Brain pericyte (primary cell): ENCODE results near the gene MYH16.
A peak's percentile ranks its signal among the peaks of the same experiment; 100 is the strongest.
"Not testable (repeated sequence)": the region's sequence is repeated elsewhere in the genome, so short reads cannot be mapped to it uniquely, and the experiment has no call there.

Source experiments
- DNase-seq: peaks from one replicate; pipeline ENCODE4 v3.0.0-alpha.2; 2012; ENCODE audit warnings: low read depth, low spot score

The MYH16 gene

DNA sequence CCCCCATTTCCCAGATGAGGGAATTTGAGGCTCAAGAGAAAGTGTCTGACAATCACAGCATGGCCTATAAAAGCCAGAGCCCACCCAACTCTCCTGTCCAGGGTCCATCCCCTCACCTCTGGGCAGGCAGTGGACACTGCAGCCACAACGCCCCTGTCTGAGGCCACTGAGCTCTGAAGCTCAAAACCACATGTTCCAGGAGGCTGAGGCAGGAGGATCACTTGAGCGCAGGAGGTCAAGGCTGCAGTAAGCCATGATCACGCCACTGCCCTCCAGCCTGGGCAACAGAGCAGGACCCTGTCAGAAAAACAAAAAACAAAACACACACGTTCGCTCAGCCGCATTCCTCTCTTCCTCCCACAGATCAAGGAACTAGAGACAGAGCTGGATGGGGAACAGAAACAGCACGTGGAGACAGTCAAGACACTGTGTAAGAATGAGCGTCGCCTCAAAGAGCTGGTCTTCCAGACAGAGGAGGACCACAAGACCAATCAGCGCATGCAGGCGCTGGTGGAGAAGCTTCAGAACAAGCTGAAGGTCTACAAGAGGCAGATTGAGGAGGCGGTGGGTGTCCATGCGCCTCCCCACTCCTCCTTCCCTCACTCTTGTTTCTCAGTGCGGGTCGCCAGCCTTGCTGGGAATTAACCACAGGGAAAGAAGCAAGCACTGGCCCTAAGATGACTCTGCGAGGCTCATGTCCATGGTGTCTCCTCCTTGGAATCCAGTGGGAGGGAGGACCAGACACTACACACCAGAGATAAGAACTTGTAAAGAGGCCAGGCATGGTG lies 33.0 kb downstream of the MYH16 start:
- no peak for DNase-seq

GRCh38 chr7:99308461-99309074 lies 35.9 kb downstream of the MYH16 start:
- DNase-seq, result no peak

DNA sequence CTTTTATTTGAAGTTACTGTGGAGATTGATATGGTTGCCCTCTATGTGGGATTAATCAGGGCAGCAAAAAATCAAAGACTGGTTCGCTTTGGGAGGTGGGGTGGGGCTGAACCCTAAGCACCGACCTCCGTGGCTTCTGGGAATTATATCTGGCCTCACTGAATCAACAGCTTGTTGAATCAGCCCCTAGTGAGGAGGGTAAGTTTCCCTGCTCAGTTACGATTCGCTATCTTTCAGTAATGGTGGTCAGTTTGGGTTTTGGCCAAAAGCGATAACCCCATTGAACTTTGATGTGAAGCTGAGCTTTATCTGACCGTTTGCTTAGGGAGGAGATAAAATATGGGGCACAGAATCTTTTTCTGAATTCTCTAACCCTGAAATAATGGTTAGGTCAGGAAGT lies 36.5 kb downstream of the MYH16 start:
- DNase-seq, result no peak

DNA sequence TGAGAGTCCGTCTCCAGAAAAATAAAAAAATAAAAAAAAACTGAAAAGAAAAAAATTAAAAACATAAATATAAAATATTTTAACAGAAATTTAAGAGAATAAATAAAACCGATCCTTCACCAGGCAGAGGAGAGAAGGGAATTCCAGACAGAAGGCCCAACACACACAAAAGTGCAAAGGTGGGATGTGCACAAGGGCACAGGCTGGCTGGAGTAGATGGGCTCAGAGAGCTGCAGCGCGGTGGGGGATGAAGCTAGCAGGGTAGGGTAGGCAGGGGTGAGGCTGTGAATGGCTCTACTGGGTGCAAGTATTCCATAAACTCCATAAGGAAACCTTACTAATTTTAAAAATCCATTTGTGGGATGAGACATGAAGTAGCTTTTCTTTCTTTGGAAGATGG lies 37.4 kb downstream of the MYH16 start:
- no peak for DNase-seq

GRCh38 chr7:99311702-99312101 lies 39.1 kb downstream of the MYH16 start:
- DNase-seq, result no peak

DNA sequence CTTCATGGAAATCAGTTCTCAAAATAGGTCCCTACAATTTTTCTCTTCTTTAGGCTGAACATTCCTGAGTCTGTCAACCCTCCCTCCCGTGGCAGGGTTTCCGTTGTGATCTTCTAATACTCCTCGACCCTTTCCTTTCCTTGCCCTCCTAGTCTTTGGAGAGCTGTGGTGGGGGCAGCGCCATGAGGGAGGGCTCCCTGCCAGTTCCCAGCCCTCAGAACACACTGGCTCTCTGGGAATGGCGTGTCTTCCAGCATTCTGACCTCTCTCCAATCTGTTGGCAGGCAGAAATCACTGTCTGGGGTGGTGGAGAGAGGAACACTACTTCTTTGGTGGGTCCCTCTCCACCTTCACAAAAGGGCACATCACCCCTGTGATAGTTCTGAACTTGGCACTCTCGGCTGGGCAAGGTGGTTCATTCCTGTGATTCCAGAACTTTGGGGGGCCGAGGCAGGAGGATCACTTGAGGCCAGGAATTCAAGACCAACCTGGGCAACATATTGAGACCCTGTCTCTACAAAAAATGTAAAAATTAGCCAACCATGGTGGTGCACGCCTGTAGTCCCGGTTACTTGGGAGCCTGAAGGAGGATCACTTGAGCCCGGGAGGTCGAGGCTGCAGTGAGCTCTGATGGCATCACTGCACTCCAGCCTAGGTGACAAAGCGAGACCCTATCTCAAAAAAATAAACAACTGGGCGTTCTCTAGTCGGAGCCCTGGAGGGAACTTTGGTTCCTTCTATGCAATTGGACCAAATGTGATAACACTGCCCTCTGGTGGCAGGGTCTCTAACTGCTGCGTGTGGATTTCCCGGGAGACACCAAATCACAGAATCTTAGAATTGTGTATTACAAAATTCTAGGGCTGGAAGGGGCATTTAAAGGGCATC lies 39.9 kb downstream of the MYH16 start:
- DNase-seq, result no peak

DNA sequence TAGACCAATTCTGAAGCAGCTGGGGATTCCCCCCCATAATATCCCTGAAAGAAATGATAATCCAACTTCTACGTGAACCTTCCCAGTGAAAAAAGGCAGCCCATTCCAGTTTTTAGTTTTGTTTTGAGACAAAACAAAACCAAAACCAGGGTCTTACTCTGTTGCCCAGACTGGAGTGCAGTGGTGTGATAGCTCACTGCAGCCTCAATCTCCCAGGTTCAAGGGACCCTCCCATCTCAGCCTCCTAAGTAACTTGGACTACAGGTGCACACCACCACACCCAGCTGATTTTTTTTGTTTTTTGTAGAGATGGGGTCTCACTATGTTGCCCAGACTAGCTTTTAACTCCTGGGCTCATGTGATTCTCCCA lies 40.5 kb downstream of the MYH16 start:
- no peak for DNase-seq

- no peak for DNase-seq
Measured at GRCh38 chr7:99314504-99314903, 41.9 kb downstream of the MYH16 start.

DNA sequence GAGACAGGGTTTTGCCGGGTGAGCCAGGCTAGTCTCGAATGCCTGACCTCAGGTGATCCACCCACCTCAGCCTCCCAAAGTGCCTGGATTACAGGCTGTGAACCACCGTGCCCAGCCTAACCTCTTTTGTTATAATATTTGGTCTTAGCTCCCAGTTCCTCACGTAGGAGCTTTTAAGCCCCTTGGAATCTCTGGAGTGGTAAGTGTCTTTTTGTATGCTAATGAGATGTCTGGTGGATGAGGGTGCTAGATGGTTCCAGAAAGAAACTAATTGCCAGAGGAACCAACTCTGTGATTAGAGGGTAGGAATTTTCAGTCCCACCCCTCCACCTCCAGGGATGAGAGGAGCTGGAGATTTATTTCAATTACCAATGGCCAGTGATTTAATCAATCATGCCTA lies 47.7 kb downstream of the MYH16 start:
- DNase-seq, result no peak

DNA sequence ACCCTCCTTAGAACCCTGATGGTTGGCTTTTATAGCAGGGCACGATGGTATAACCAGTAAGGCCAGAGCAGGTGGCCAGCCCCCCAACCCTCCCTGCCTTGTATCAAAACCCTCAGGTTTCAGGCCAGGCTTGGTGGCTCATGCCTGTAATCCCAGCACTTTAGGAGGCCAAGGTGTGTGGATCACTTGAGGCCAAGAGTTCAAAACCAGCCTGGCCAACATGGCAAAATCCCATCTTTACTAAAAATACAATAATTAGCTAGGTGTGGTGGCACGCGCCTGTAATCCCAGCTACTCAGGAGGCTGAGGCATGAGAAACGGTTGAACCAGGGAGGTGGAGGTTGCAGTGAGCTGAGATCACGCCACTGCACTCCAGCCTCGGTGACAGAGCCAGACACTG lies 50.0 kb downstream of the MYH16 start:
- not testable (repeated sequence) for DNase-seq

DNA sequence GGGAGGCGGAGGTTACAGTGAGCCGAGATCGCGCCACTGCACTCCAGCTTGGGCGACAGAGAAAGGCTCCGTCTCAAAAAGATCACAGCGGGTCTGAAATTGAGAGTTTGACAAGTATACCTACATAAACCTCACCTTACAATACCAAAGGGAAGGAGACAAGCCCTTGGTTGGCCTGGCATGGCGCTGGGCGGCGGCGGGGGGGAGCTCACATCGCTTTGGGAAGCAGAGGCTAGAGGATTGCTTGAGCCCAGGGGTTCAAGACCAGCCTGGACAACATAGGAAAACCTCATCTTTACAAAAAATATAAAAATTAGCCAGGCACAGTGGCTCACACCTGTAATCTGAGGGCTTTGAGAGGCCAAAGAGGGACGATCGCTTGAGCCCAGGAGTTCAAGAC lies 51.9 kb downstream of the MYH16 start:
- no peak for DNase-seq

DNA sequence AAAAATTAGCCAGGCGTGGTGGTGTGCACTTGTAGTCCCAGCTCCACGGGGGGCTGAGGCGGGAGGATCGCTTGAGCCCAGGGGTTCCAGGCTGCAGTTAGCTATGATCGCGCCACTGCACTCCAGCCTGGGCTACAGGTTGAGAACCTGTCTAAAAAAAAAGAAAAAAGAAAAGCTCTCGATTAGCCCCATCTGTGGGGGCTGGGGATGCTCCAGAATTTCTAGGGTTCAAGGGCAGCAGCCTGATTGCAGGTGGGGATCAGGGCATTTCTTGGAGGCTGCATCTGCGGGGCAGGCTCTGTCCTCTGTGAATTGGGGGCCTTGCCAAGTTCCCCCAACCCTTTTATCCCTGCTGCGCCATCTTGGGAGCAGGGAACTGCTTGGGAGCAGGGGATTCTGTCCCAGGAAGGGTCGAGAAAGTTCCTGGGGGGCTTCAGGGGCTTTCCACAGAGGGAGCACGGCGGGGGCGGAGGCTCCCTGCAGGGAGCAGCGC lies 52.4 kb downstream of the MYH16 start:
- DNase-seq, result no peak

DNA sequence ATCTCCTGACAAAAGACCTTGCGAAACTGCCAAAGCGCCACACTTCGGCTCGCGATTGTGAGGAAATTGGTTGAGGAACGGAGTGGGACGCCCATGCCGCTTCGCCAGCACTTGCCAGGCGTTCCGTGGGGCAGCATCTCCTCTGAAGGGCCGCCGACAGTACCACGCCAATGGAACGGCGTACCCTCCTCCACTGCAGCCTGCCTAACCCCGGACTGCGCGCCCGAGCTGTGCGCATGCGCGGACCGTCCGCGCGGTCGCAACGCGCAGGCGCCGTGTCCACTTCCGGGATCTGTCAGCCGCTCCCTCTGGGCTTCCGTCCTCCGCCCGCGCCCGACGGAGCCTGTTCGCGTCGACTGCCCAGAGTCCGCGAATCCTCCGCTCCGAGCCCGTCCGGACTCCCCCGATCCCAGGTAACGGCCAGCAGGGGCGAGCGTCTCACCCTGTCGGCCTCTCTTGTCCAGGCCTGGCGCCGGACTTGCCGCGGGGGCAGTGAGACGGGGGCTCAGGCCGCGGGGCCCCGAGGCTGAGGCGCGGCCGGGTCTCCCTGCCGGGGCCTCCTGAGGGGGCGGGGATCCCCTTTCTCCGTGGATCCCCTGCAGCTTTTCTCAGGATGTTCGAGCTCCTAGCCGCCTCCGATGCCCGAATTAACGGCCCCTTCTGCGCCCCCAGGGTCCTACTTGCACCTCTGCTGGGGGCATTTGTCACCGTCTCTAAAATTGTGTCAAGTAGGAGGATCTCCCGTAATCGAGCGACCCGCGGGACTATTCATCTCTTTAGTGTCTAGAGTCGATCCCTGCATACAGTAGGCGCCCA lies 53.2 kb downstream of the MYH16 start, which contains the start of gene ARPC1A:
Gene ARPC1A (plus strand): TSS at position 307 of the 816 bp plus-strand sequence. CDS start 7,456 bp downstream, outside the sequence.
- DNase-seq, result peak; percentile 91

DNA sequence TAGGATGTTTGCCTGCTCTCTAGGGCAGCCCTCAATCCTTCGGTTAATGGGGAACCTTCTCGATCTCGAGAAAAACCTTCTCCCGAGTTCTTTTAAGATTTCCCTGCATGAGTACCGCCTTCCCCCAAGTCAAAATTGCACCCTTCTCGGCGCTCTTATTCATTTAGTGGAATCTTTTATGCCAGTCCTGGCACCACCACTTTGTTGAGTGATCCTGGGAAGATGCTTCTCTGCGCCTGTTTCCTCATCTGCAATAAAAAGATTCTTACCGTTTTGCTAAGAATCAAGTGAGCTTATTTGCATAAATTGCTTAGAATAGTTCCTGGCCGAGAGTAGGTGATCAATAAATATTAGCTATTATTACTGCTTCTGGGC lies 53.8 kb downstream of the MYH16 start:
- DNase-seq, result no peak

DNA sequence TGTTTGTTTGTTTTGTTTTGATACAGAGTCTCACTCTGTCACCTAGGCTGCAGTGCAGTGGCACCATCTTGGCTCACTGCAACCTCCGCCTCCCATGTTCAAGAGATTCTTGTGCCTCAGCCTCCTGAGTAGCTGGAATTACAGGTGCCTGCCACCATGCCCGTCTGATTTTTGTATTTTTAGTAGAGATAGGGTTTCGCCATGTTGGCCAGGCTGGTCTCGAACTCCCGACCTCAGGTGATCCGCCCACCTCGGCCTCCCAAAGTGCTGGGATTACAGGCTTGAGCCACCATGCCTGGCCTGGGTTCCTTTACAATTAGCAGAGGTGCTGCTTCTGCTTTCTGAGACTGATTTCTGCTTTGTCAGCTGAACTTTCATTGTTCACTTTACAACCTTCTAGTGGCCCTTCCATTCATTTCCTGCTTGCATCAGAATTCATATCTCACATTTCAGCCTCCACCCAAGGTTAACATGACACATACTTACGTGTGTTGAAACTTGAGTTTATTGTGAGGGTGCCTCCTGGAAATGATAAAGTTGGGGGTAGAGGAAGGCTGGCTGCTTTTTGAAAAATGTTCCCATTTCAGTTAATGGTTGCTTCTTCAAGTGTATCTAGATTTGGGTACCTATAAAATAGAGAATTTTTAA lies 57.8 kb downstream of the MYH16 start:
- not testable (repeated sequence) for DNase-seq

GRCh38 chr7:99331002-99331401 lies 58.4 kb downstream of the MYH16 start:
- DNase-seq, result no peak

DNA sequence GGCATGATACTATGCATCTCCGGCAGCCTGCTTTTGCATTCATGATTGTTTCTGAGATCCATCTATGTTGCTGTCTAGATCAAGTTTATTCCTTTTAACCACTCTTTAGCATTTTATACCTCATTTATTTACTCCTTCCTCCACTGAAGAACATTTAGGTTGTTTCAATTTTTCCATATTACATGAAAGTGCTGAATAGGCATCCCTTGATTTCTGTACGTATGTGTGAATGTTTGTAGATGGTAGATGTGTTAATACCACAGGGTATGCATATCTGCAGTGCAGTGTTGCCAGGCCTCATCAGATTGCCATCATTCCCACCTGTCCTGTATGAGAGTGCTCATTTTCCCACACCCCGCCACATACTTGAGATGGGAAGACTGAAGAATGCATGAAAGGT lies 67.0 kb downstream of the MYH16 start:
- no peak for DNase-seq

GRCh38 chr7:99340659-99341058 lies 68.0 kb downstream of the MYH16 start:
- DNase-seq, result no peak

DNA sequence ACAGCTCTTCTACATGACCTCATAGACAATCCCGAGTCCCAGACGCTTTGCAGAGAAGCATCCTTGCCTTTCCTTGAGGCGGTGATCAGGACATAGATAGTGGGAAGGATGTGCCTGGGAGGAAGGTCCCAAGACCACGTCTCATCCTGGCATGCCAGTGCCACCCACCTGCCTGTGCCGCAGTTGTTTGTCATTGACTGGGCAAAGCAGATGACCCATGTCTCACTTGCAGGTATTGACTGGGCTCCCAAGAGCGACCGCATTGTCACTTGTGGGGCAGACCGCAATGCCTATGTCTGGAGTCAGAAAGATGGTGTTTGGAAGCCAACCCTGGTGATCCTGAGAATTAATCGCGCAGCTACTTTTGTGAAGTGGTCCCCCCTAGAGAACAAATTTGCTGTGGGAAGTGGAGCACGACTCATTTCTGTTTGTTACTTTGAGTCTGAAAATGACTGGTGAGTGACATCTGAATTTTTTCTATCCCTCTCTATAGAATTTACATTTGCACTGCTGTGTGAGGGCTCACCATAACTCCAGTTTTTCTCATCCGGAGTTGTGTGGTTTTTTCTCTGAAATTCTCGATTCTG lies 71.5 kb downstream of the MYH16 start:
- DNase-seq, result no peak

DNA sequence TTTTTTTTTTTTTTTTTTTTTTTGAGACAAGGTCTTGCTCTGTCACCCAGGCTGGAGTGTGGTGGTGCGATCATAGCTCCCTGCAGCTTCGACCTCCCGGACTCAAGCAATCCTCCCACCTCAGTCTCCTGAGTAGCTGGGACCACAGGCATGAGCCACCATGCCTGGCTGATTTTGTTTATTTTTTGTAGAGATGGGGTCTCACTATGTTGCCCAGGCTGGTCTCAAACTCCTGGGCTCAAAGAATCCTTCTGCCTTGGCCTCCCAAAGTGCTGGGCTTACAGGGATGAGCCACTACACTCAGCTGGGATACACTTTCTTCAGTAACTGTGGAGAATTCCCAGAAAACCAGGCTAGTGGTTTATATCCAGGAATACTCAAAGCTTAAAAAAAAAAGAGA lies 78.0 kb downstream of the MYH16 start:
- DNase-seq, result not testable (repeated sequence)
